Naive thymus-derived CD4-positive, alpha-beta T cell (primary cell): ENCODE measurements around the gene LRRTM2. TPM values are rescaled to one million over a fixed set of nuclear protein-coding genes. Genes with fewer than 3 reads are reported as not detected.
"Not testable (repeated sequence)": the region's sequence is repeated elsewhere in the genome, so short reads cannot be mapped to it uniquely, and the experiment has no call there.

ENCODE experiments used
- ATAC-seq: fragments of 150-1000 bp; cut with Tn5 transposase; 2 replicates; pipeline ENCODE4 v1.10.0; 2021; ENCODE audit warnings: mild to moderate bottlenecking, moderate library complexity
- CTCF ChIA-PET: fragments of 350-600 bp; sonication (Branson Sonifier 250); formaldehyde crosslinking; loops from one replicate; lab custom pipeline; 2021; ENCODE audit warnings: antibody characterized with exemption; lab: Charles Lee
- POLR2A ChIA-PET: fragments of 350-600 bp; sonication (Branson Sonifier 250); formaldehyde crosslinking; loops from one replicate; lab custom pipeline; 2021; ENCODE audit warnings: antibody characterized with exemption, inconsistent platforms; lab: Charles Lee
- DNase-seq, 9 donors: peaks; one replicate each; pipeline versions ENCODE4 v3.0.0 to v3.0.0-alpha.2; 2020 to 2022; ENCODE audit warnings: mixed read lengths in 1 of 9
- H3K27ac ChIP-seq: one replicate; pipeline ENCODE4 v1.7.0; 2013; ENCODE audit warnings: mild to moderate bottlenecking, low read depth, low read length, moderate library complexity
- H3K27me3 ChIP-seq, 2 donors: one replicate each; pipeline ENCODE4 v1.7.0; 2013; ENCODE audit warnings: low read length in 2 of 2, mild to moderate bottlenecking in 2 of 2, moderate library complexity in 2 of 2; ENCODE audit not compliant: control insufficient read depth in 2 of 2, insufficient read depth in 2 of 2
- H3K36me3 ChIP-seq, 3 experiments: 1 replicate in 2 of 3; 2 replicates in 1 of 3; pipeline ENCODE4 v1.7.0; 2013; ENCODE audit warnings: low read length in 3 of 3, mild to moderate bottlenecking in 3 of 3, moderate library complexity in 1 of 3; ENCODE audit not compliant: insufficient read depth in 3 of 3, control insufficient read depth in 2 of 3
- H3K4me1 ChIP-seq, 2 donors: one replicate each; pipeline ENCODE4 v1.7.0; 2013; ENCODE audit warnings: low read length in 2 of 2, mild to moderate bottlenecking in 2 of 2, moderate library complexity in 1 of 2; ENCODE audit not compliant: control insufficient read depth in 2 of 2, insufficient read depth in 2 of 2
- H3K4me3 ChIP-seq: 2 replicates; pipeline ENCODE4 v1.7.0; 2013; ENCODE audit warnings: mild to moderate bottlenecking, low read length
- H3K9me3 ChIP-seq, 3 experiments: 1 replicate in 2 of 3; 2 replicates in 1 of 3; pipeline ENCODE4 v1.7.0; 2013; ENCODE audit warnings: low read length in 3 of 3; ENCODE audit not compliant: control insufficient read depth in 2 of 3
- H3K27ac Mint-ChIP-seq, 9 donors: one replicate each; pipeline ENCODE4 v1.8.0; 2020 to 2022; ENCODE audit warnings: mixed read lengths in 9 of 9, mild to moderate bottlenecking in 8 of 9, moderate library complexity in 5 of 9, inconsistent platforms in 2 of 9
- H3K27me3 Mint-ChIP-seq, 5 donors: one replicate each; pipeline ENCODE4 v1.8.0; 2021 to 2022; ENCODE audit warnings: mixed read lengths in 5 of 5, mild to moderate bottlenecking in 1 of 5
- H3K36me3 Mint-ChIP-seq, 5 donors: one replicate each; pipeline ENCODE4 v1.8.0; 2020 to 2022; ENCODE audit warnings: mixed read lengths in 5 of 5, mild to moderate bottlenecking in 3 of 5, inconsistent platforms in 1 of 5
- H3K4me1 Mint-ChIP-seq, 7 donors: one replicate each; pipeline ENCODE4 v1.8.0; 2020 to 2022; ENCODE audit warnings: mixed read lengths in 7 of 7, mild to moderate bottlenecking in 3 of 7, inconsistent platforms in 1 of 7
- H3K4me3 Mint-ChIP-seq, 10 donors: one replicate each; pipeline ENCODE4 v1.8.0; 2020 to 2022; ENCODE audit warnings: mild to moderate bottlenecking in 10 of 10, mixed read lengths in 10 of 10, moderate library complexity in 6 of 10, inconsistent platforms in 2 of 10
- H3K9me3 Mint-ChIP-seq, 11 donors: one replicate each; pipeline ENCODE4 v1.8.0; 2020 to 2022; ENCODE audit warnings: mixed read lengths in 11 of 11, mild to moderate bottlenecking in 4 of 11, inconsistent platforms in 1 of 11, moderate library complexity in 1 of 11
- intact Hi-C, 2 donors: fragments of 100-400 bp; cut with micrococcal nuclease; formaldehyde crosslinking; loops; one replicate each; pipeline ENCODE4 v1.15.1; 2023
- polyA plus RNA-seq, 2 donors: library from polyadenylated mRNA; unstranded; fragments of 300-500 nt; fragmentation: Illumina TruSeq; gene quantifications; one replicate each; pipeline ENCODE4 v1.2.3, GENCODE V29; 2021
- total RNA-seq, 6 experiments: library from RNA in 5 of 6; stranded (reverse) in 5 of 6; gene quantifications; 1 replicate in 5 of 6; 2 replicates in 1 of 6; pipeline ENCODE4 v1.2.3 and lab custom pipeline; 2021 to 2026

Gene LRRTM2
- total and polyA plus RNA-seq, 7 experiments from 2014 or later, result 0.07 to 0.22 (median 0.11) TPM; not detected in 4

DNA sequence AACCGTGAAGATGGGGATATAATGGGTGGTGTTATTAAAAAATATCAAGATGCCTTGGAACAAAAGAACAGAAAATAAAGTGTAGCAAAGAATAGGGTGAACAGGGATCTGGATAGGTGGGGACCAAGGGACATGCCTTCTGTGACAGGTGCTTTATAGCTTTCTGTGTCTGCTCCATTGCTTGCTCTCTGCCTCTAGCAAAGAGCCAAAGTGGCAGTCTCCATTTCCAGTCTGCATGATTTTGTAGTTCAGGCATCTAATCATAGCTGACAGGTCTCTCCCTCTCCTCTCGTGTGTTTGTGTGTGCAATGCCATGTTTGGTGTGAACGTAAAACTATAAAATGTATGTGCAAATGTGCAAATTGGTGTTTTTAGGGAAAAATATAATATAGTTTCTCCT, 35.0 kb downstream of the LRRTM2 start:
- peaks cover 0 to 5% (median under 1%) of the 10 kb centered on the region in 5 donors for H3K27me3 Mint-ChIP-seq
- peaks cover 0 to 2% (median 0%) of the 10 kb centered on the region in 5 donors for H3K36me3 Mint-ChIP-seq
- H3K9me3 Mint-ChIP-seq, result no peaks in the 10 kb centered on the region
- ChIA-PET CTCF (no interaction called here), POLR2A (no interaction called here)
- no peak for DNase-seq
- intact Hi-C loops, result no loop called here
- Histone ChIP-seq H3K4me1 (no peaks in the 10 kb centered on the region), H3K9me3 (no peaks in the 10 kb centered on the region), H3K27me3 (no peaks in the 10 kb centered on the region), H3K27ac (no peak overlapping the region), H3K36me3 (no peaks in the 10 kb centered on the region), H3K4me3 (no peak overlapping the region)
- H3K4me1 Mint-ChIP-seq, result peaks cover 0 to 2% (median 0%) of the 10 kb centered on the region in 7 donors
- no peak overlapping the region for H3K27ac Mint-ChIP-seq
- H3K4me3 Mint-ChIP-seq, result no peak overlapping the region
- ATAC-seq, result no peak

- ChIA-PET POLR2A (no interaction called here), CTCF (no interaction called here)
- Mint-ChIP-seq H3K36me3 (no peaks in the 10 kb centered on the region), H3K27me3 (peaks cover 0 to 6% (median 5%) of the 10 kb centered on the region in 5 donors), H3K4me1 (peaks cover 0 to 4% (median 0%) of the 10 kb centered on the region in 7 donors), H3K27ac (no peak overlapping the region), H3K4me3 (no peak overlapping the region), H3K9me3 (no peaks in the 10 kb centered on the region)
- H3K4me1 ChIP-seq, result no peaks in the 10 kb centered on the region
- DNase-seq, result no peak
- no peak overlapping the region for H3K4me3 ChIP-seq
- no peaks in the 10 kb centered on the region for H3K36me3 ChIP-seq
- intact Hi-C loops, result no loop called here
- no peak for ATAC-seq
- H3K27ac ChIP-seq, result no peak overlapping the region
- H3K27me3 ChIP-seq, result no peaks in the 10 kb centered on the region
- H3K9me3 ChIP-seq, result no peaks in the 10 kb centered on the region
These were observed 38.0 kb downstream of the LRRTM2 start for GRCh38 chr5:138837160-138837559.

DNA sequence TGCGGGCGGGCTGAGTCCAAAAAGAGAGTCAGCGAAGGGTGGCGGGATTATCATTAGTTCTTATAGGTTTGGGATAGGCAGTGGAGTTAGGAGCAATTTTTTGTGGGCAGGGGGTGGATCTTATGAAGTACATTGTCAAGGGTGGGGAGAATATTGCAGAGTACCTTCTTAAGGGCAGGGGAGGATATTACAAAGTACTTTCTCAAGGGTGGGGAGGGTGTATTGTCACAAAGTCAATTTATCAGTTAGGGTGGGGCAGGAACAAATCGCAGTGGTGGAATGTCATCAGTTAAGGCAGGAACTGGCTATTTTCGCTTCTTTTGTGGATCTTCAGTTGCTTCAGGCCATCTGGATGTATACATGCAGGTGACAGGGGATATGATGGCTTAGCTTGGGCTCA, 40.3 kb downstream of the LRRTM2 start:
- H3K9me3 ChIP-seq, H3K27me3 ChIP-seq, POLR2A ChIA-PET, CTCF ChIA-PET, DNase-seq, H3K4me1 ChIP-seq, H3K36me3 ChIP-seq, H3K4me3 ChIP-seq, H3K27me3 Mint-ChIP-seq, H3K4me3 Mint-ChIP-seq, H3K36me3 Mint-ChIP-seq, H3K27ac Mint-ChIP-seq, intact Hi-C loops, ATAC-seq, H3K27ac ChIP-seq, H3K9me3 Mint-ChIP-seq: not testable (repeated sequence)
- H3K4me1 Mint-ChIP-seq, result peaks cover 0 to 10% (median 0%) of the 10 kb centered on the region in 7 donors

- peaks cover 0 to 6% (median 5%) of the 10 kb centered on the region in 5 donors for H3K27me3 Mint-ChIP-seq
- Histone ChIP-seq H3K36me3 (no peaks in the 10 kb centered on the region), H3K4me1 (no peaks in the 10 kb centered on the region), H3K9me3 (no peaks in the 10 kb centered on the region), H3K4me3 (no peak overlapping the region), H3K27me3 (no peaks in the 10 kb centered on the region), H3K27ac (no peak overlapping the region)
- H3K4me1 Mint-ChIP-seq, result peaks cover 0 to 10% (median 0%) of the 10 kb centered on the region in 7 donors
- POLR2A ChIA-PET, result no interaction called here
- H3K4me3 Mint-ChIP-seq, result no peak overlapping the region
- H3K27ac Mint-ChIP-seq, result no peak overlapping the region
- H3K36me3 Mint-ChIP-seq, result peaks cover 0 to 4% (median 0%) of the 10 kb centered on the region in 5 donors
- H3K9me3 Mint-ChIP-seq, result no peaks in the 10 kb centered on the region
- DNase-seq (no peak), ATAC-seq (no peak)
- CTCF ChIA-PET, result interaction anchor here (1.2 kb wide), 1 partner anchor 9 kb away, joined by 4 read pairs; no protein-coding TSS in a partner anchor
- intact Hi-C loops, result no loop called here
These were observed 41.2 kb downstream of the LRRTM2 start for GRCh38 chr5:138833726-138834480.

- H3K9me3 Mint-ChIP-seq, result no peaks in the 10 kb centered on the region
- intact Hi-C loops, result no loop called here
- POLR2A ChIA-PET, result no interaction called here
- Histone ChIP-seq H3K9me3 (no peaks in the 10 kb centered on the region), H3K27me3 (no peaks in the 10 kb centered on the region), H3K4me1 (no peaks in the 10 kb centered on the region), H3K27ac (no peak overlapping the region), H3K36me3 (no peaks in the 10 kb centered on the region), H3K4me3 (no peak overlapping the region)
- CTCF ChIA-PET, result no interaction called here
- H3K27ac Mint-ChIP-seq, result no peak overlapping the region
- H3K36me3 Mint-ChIP-seq, result peaks cover 0 to 7% (median 0%) of the 10 kb centered on the region in 5 donors
- DNase-seq (no peak), ATAC-seq (no peak)
- H3K4me3 Mint-ChIP-seq, result no peak overlapping the region
- peaks cover 0 to 6% (median 5%) of the 10 kb centered on the region in 5 donors for H3K27me3 Mint-ChIP-seq
- H3K4me1 Mint-ChIP-seq, result peaks cover 0 to 10% (median 0%) of the 10 kb centered on the region in 7 donors
These were observed 42.1 kb downstream of the LRRTM2 start for GRCh38 chr5:138833080-138833479.

DNA sequence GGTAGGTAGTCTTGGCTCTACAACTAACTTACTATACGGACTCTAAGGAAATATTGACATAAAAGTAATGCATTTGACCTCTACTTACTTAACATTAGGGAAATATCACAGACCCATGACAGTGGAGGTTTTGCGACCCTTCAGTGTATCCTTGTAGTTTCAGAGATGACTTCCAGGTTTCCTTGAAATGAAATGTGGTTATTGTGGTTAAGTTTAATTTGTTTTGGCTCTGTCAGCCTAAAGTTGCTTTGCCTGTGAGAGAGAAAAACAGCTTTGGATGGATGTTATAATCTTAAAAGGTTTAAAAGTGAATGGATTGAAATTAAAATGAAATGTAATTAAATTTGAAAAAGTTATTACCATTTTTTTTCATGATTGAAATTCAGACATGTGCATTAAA, 42.9 kb downstream of the LRRTM2 start:
- CTCF ChIA-PET, result no interaction called here
- H3K4me3 ChIP-seq, result no peak overlapping the region
- peaks cover 0 to 5% (median 4%) of the 10 kb centered on the region in 5 donors for H3K27me3 Mint-ChIP-seq
- H3K27ac ChIP-seq, result no peak overlapping the region
- no peaks in the 10 kb centered on the region for H3K9me3 ChIP-seq
- H3K4me1 Mint-ChIP-seq, result peaks cover 0 to 10% (median 0%) of the 10 kb centered on the region in 7 donors
- DNase-seq, result no peak
- no peaks in the 10 kb centered on the region for H3K27me3 ChIP-seq
- no peaks in the 10 kb centered on the region for H3K9me3 Mint-ChIP-seq
- no peak overlapping the region for H3K27ac Mint-ChIP-seq
- no peaks in the 10 kb centered on the region for H3K4me1 ChIP-seq
- no peaks in the 10 kb centered on the region for H3K36me3 ChIP-seq
- POLR2A ChIA-PET, result no interaction called here
- intact Hi-C loops, result no loop called here
- no peak overlapping the region for H3K4me3 Mint-ChIP-seq
- peaks cover 0 to 10% (median 0%) of the 10 kb centered on the region in 5 donors for H3K36me3 Mint-ChIP-seq
- no peak for ATAC-seq

DNA sequence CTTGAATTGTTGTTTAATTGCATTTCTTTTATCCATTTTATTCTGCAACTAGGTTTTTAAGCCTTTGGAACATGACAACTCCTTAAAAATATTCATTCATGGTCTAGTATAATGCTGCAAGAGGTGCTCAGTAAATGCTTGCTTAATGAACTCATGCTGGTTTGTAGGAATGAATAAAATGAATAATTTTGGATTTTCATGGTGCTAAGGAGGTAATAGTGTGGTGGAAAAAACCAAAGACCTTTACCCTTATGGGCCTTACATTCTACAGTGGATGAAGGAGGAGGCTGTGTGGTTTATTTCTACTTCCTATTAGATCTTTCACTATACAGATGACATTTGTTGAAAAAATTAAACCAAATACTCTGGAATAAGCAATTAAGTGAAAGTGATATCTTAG, 43.4 kb downstream of the LRRTM2 start:
- H3K9me3 Mint-ChIP-seq, result no peaks in the 10 kb centered on the region
- H3K27me3 Mint-ChIP-seq, result peaks cover 0 to 5% (median 4%) of the 10 kb centered on the region in 5 donors

More for the DNA sequence above, 43.4 kb downstream of the LRRTM2 start:
- Mint-ChIP-seq H3K4me3 (no peak overlapping the region), H3K36me3 (peaks cover 0 to 10% (median 0%) of the 10 kb centered on the region in 5 donors), H3K4me1 (peaks cover 0 to 10% (median 0%) of the 10 kb centered on the region in 7 donors), H3K27ac (no peak overlapping the region)
- H3K27ac ChIP-seq, result no peak overlapping the region
- H3K4me1 ChIP-seq, result no peaks in the 10 kb centered on the region
- POLR2A ChIA-PET, result no interaction called here
- no peaks in the 10 kb centered on the region for H3K27me3 ChIP-seq
- DNase-seq, result no peak
- no peak overlapping the region for H3K4me3 ChIP-seq
- H3K9me3 ChIP-seq, result no peaks in the 10 kb centered on the region
- ATAC-seq, result no peak
- CTCF ChIA-PET, result no interaction called here
- H3K36me3 ChIP-seq, result no peaks in the 10 kb centered on the region
- intact Hi-C loops, result no loop called here
